HepG2 (cell line): ENCODE measurements around the gene MTX2. TPM values are rescaled to one million over a fixed set of nuclear protein-coding genes. Genes with fewer than 3 reads are reported as not detected.

Source experiments
- AHR ChIP-seq: IDR thresholded peaks from 2 replicates; pipeline ENCODE4 v1.6.1; 2018; ENCODE audit warnings: missing genetic modification reagents, missing compliant biosample characterization
- ATF2 ChIP-seq: sonication (generic); formaldehyde crosslinking; IDR thresholded peaks from 2 replicates; pipeline ENCODE4 v1.4.0; 2020; ENCODE audit warnings: missing genetic modification reagents
- BATF2 ChIP-seq: sonication (generic); formaldehyde crosslinking; IDR thresholded peaks from 2 replicates; pipeline ENCODE4 v1.8.0; 2022; ENCODE audit warnings: mild to moderate bottlenecking, missing genetic modification reagents, moderate library complexity
- CHD2 ChIP-seq: IDR thresholded peaks from 2 replicates; pipeline ENCODE4 v1.6.1; 2011; ENCODE audit warnings: low read depth, low read length, improper control_type of control experiment
- HDAC6 ChIP-seq: fragments of 200-600 bp; sonication (generic); IDR thresholded peaks from 2 replicates; pipeline ENCODE4 v1.7.0; 2017; ENCODE audit warnings: mild to moderate bottlenecking, antibody characterized with exemption, low read length, low read depth
- KMT2B ChIP-seq: IDR thresholded peaks from 2 replicates; pipeline ENCODE4 v1.6.1; 2016; ENCODE audit warnings: missing genetic modification reagents, missing compliant biosample characterization
- MATR3 ChIP-seq: sonication (generic); formaldehyde crosslinking; IDR thresholded peaks from 2 replicates; pipeline ENCODE4 v1.4.0; 2020; ENCODE audit warnings: missing genetic modification reagents
- MXD4 ChIP-seq: IDR thresholded peaks from 2 replicates; pipeline ENCODE4 v1.6.1; 2016; ENCODE audit warnings: mild to moderate bottlenecking, missing biosample characterization, missing genetic modification reagents
- NAIF1 ChIP-seq: sonication (generic); formaldehyde crosslinking; IDR thresholded peaks from 2 replicates; pipeline ENCODE4 v1.5.0; 2020; ENCODE audit warnings: mild to moderate bottlenecking, missing genetic modification reagents, borderline replicate concordance
- RORA ChIP-seq: sonication (generic); formaldehyde crosslinking; IDR thresholded peaks from 2 replicates; pipeline ENCODE4 v1.5.0; 2020; ENCODE audit warnings: mild to moderate bottlenecking, missing genetic modification reagents, moderate library complexity
- ZNF510 ChIP-seq: sonication (generic); formaldehyde crosslinking; IDR thresholded peaks from 2 replicates; pipeline ENCODE4 v1.4.0; 2020; ENCODE audit warnings: low read depth, mild to moderate bottlenecking, missing genetic modification reagents
- polyA plus RNA-seq, 8 experiments: library from polyadenylated mRNA; depleted of rRNA in 3 of 8; stranded (reverse) in 7 of 8; unstranded in 1 of 8; fragments of >200 nt; fragmentation: Illumina TruSeq in 4 of 8; extraction: Trizol in 4 of 8; gene quantifications; 2 replicates each; pipeline versions ENCODE4 v1.2.1 to v1.2.3, GENCODE V29; 2011 to 2016; ENCODE audit warnings: low read depth in 4 of 8, missing spikeins in 1 of 8, mixed read lengths in 1 of 8; ENCODE audit not compliant: insufficient read depth in 1 of 8
- total RNA-seq, 5 experiments: library from RNA; depleted of rRNA; stranded (reverse); fragments of >200 nt; fragmentation: Illumina TruSeq; extraction: Trizol; gene quantifications; 2 replicates each; pipeline ENCODE4 v1.2.3, GENCODE V29; 2016; ENCODE audit warnings: low read depth in 1 of 5
- TF ChIP-seq, protein P1 (sequence below): sonication (generic); formaldehyde crosslinking; IDR thresholded peaks from 2 replicates; pipeline ENCODE4 v1.9.0; 2021; ENCODE audit warnings: mild to moderate bottlenecking, missing genetic modification reagents
- TF ChIP-seq, protein P2 (sequence below): sonication (generic); formaldehyde crosslinking; IDR thresholded peaks from 2 replicates; pipeline ENCODE4 v1.9.0; 2021; ENCODE audit warnings: missing genetic modification reagents, borderline replicate concordance
- TF ChIP-seq, protein P3 (sequence below): sonication (generic); formaldehyde crosslinking; IDR thresholded peaks from 2 replicates; pipeline ENCODE4 v1.8.0; 2022; ENCODE audit warnings: missing genetic modification reagents, low read depth, mild to moderate bottlenecking, borderline replicate concordance

MTX2 gene
- total and polyA plus RNA-seq, 2 of the 13 experiments (the other 11 are each of a cell fraction or from before 2014, with no cell fraction given): 58.1 to 75.7 TPM

DNA sequence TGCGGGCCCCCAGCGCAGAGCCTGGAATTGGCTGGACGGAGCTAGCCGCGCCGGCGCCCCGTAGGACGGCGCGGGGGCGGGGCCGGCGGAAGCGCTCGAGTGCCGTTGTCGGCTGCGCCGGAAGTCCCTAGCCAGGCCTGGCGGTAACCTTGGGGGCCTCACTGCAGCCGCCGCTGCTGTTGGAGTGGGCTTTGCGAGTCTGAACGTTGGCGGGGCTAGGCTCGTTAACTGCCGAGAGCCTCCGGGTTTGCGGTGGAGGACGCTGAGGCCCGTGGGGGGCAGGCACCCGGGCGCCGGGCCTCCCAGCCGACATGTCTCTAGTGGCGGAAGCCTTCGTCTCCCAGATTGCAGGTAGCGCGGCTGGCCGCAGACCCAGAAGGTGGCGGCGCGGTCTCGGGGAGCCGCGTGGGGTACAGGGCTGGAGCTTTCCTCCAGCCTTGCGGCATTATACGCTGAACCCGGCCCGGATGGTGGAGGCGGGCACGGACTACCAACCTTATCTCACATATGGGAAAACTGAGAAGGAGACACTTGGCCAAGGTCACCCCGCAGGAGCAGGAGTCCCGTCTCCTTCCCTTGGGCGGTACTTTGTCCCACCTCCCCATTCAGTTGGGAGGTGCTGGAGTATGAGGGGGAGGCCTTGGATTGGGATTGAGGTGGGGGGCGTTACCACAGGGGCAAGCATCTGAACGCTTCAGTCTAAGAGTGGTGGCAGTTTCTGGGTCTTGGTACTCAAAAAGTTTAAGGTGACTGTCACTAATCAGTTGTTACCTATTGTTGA lies at the start of gene MTX2 (continued):
- TF ChIP-seq, protein P1, sequence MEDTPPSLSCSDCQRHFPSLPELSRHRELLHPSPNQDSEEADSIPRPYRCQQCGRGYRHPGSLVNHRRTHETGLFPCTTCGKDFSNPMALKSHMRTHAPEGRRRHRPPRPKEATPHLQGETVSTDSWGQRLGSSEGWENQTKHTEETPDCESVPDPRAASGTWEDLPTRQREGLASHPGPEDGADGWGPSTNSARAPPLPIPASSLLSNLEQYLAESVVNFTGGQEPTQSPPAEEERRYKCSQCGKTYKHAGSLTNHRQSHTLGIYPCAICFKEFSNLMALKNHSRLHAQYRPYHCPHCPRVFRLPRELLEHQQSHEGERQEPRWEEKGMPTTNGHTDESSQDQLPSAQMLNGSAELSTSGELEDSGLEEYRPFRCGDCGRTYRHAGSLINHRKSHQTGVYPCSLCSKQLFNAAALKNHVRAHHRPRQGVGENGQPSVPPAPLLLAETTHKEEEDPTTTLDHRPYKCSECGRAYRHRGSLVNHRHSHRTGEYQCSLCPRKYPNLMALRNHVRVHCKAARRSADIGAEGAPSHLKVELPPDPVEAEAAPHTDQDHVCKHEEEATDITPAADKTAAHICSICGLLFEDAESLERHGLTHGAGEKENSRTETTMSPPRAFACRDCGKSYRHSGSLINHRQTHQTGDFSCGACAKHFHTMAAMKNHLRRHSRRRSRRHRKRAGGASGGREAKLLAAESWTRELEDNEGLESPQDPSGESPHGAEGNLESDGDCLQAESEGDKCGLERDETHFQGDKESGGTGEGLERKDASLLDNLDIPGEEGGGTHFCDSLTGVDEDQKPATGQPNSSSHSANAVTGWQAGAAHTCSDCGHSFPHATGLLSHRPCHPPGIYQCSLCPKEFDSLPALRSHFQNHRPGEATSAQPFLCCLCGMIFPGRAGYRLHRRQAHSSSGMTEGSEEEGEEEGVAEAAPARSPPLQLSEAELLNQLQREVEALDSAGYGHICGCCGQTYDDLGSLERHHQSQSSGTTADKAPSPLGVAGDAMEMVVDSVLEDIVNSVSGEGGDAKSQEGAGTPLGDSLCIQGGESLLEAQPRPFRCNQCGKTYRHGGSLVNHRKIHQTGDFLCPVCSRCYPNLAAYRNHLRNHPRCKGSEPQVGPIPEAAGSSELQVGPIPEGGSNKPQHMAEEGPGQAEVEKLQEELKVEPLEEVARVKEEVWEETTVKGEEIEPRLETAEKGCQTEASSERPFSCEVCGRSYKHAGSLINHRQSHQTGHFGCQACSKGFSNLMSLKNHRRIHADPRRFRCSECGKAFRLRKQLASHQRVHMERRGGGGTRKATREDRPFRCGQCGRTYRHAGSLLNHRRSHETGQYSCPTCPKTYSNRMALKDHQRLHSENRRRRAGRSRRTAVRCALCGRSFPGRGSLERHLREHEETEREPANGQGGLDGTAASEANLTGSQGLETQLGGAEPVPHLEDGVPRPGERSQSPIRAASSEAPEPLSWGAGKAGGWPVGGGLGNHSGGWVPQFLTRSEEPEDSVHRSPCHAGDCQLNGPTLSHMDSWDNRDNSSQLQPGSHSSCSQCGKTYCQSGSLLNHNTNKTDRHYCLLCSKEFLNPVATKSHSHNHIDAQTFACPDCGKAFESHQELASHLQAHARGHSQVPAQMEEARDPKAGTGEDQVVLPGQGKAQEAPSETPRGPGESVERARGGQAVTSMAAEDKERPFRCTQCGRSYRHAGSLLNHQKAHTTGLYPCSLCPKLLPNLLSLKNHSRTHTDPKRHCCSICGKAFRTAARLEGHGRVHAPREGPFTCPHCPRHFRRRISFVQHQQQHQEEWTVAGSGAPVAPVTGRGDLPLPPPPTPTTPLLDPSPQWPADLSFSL (CRISPR knock-in tag): peak; percentile 80
- TF ChIP-seq CHD2: peak; percentile 41
- peak; percentile 90 for TF ChIP-seq BATF2
- TF ChIP-seq ZNF510: peak; percentile 56; the same call in 1 of the 2 replicates
- peak; percentile 76 for TF ChIP-seq MXD4 (CRISPR knock-in tag)
- TF ChIP-seq ATF2: peak; percentile 42; the same call in 1 of the 2 replicates
- peak; percentile 47; the same call in 1 of the 2 replicates for TF ChIP-seq RORA (CRISPR knock-in tag)
- no peak for TF ChIP-seq MATR3
- TF ChIP-seq KMT2B (CRISPR knock-in tag): peak; percentile 97
- TF ChIP-seq AHR (CRISPR knock-in tag): peak; percentile 96
- peak; percentile 87 for TF ChIP-seq NAIF1 (CRISPR knock-in tag)
- no peak for TF ChIP-seq HDAC6
- TF ChIP-seq, protein P2, sequence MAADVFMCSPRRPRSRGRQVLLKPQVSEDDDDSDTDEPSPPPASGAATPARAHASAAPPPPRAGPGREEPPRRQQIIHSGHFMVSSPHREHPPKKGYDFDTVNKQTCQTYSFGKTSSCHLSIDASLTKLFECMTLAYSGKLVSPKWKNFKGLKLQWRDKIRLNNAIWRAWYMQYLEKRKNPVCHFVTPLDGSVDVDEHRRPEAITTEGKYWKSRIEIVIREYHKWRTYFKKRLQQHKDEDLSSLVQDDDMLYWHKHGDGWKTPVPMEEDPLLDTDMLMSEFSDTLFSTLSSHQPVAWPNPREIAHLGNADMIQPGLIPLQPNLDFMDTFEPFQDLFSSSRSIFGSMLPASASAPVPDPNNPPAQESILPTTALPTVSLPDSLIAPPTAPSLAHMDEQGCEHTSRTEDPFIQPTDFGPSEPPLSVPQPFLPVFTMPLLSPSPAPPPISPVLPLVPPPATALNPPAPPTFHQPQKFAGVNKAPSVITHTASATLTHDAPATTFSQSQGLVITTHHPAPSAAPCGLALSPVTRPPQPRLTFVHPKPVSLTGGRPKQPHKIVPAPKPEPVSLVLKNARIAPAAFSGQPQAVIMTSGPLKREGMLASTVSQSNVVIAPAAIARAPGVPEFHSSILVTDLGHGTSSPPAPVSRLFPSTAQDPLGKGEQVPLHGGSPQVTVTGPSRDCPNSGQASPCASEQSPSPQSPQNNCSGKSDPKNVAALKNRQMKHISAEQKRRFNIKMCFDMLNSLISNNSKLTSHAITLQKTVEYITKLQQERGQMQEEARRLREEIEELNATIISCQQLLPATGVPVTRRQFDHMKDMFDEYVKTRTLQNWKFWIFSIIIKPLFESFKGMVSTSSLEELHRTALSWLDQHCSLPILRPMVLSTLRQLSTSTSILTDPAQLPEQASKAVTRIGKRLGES (CRISPR knock-in tag): no peak
- TF ChIP-seq, protein P3, sequence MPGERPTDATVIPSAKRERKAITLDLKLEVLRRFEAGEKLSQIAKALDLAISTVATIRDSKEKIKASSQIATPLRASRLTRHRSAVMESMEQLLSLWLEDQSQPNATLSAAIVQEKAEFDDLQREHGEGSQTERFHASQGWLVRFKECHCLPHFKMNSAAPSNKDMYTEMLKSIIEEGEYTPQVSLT (CRISPR knock-in tag): peak; percentile 66; the same call in 1 of the 2 replicates
